B cell (primary cell): ENCODE results near the gene FGFRL1. TPM values are rescaled to one million over a fixed set of nuclear protein-coding genes. Genes with fewer than 3 reads are reported as not detected.

Source experiments
- ATAC-seq: fragments of 200-7000 bp; cut with Tn5 transposase; one replicate; pipeline ENCODE4 v1.10.0; 2021; ENCODE audit warnings: low read depth, mild to moderate bottlenecking, moderate number of reproducible peaks, moderate library complexity
- CTCF ChIA-PET: fragments of 350-600 bp; sonication (Branson Sonifier 250); formaldehyde crosslinking; loops from one replicate; lab custom pipeline; 2021; ENCODE audit warnings: antibody characterized with exemption, inconsistent platforms; lab: Charles Lee
- POLR2A ChIA-PET: fragments of 350-600 bp; sonication (Branson Sonifier 250); formaldehyde crosslinking; loops from one replicate; lab custom pipeline; 2021; ENCODE audit warnings: antibody characterized with exemption; lab: Charles Lee
- DNase-seq: peaks from one replicate; pipeline ENCODE4 v3.0.0; 2013
- H2AFZ ChIP-seq: 2 replicates; pipeline ENCODE4 v1.6.1; 2012; ENCODE audit warnings: mild to moderate bottlenecking, low read depth, low read length; ENCODE audit not compliant: insufficient read depth, poor library complexity, severe bottlenecking
- H3K27ac ChIP-seq, 2 donors: 1 replicate in 1 of 2; 2 replicates in 1 of 2; pipeline ENCODE4 v1.5.1; 2012 to 2013; ENCODE audit warnings: low read length in 2 of 2, mild to moderate bottlenecking in 2 of 2, moderate library complexity in 1 of 2
- H3K27me3 ChIP-seq, 4 experiments: fragments of 200-600 bp in 1 of 4; sonication (generic) in 1 of 4; replicated peaks in 1 of 4; 1 replicate in 2 of 4; 2 replicates in 2 of 4; pipeline versions ENCODE4 v1.6.1 to v1.7.0; 2013 to 2016; ENCODE audit warnings: low read length in 3 of 4, mild to moderate bottlenecking in 2 of 4, mixed read lengths in 1 of 4, moderate library complexity in 1 of 4; ENCODE audit not compliant: insufficient read depth in 4 of 4, control insufficient read depth in 3 of 4; ENCODE audit errors: control extremely low read depth in 1 of 4
- H3K36me3 ChIP-seq, 2 experiments: replicated peaks in 1 of 2; 1 replicate in 1 of 2; 2 replicates in 1 of 2; pipeline versions ENCODE4 v1.6.1 to v1.7.1; 2013; ENCODE audit warnings: low read length in 1 of 2; ENCODE audit not compliant: insufficient read depth in 2 of 2, control insufficient read depth in 1 of 2; ENCODE audit errors: control extremely low read depth in 1 of 2, extremely low read depth in 1 of 2
- H3K4me1 ChIP-seq, 2 donors: fragments of 200-600 bp in 1 of 2; sonication (generic) in 1 of 2; 1 replicate in 1 of 2; 2 replicates in 1 of 2; pipeline versions ENCODE4 v1.5.1 to v1.6.1; 2013 to 2017; ENCODE audit warnings: low read length in 2 of 2; ENCODE audit not compliant: control insufficient read depth in 2 of 2, insufficient read depth in 2 of 2
- H3K4me2 ChIP-seq: replicated peaks from 2 replicates; pipeline ENCODE3; 2012; ENCODE audit warnings: mild to moderate bottlenecking, low read depth, low read length; ENCODE audit not compliant: poor library complexity, severe bottlenecking
- H3K4me3 ChIP-seq, 5 experiments: fragments of 200-600 bp in 1 of 5; sonication (generic) in 1 of 5; 1 replicate in 3 of 5; 2 replicates in 2 of 5; pipeline versions ENCODE4 v1.5.1 to v1.7.0; 2011 to 2016; ENCODE audit warnings: low read length in 4 of 5, mild to moderate bottlenecking in 4 of 5, low read depth in 2 of 5, control low read depth in 1 of 5, moderate library complexity in 1 of 5; ENCODE audit not compliant: insufficient read depth in 1 of 5; ENCODE audit errors: control extremely low read depth in 1 of 5, extremely low read depth in 1 of 5
- H3K79me2 ChIP-seq: fragments of 200-600 bp; sonication (generic); one replicate; pipeline ENCODE4 v1.6.0; 2016; ENCODE audit warnings: low read length; ENCODE audit not compliant: control insufficient read depth, insufficient read depth
- H3K9ac ChIP-seq: fragments of 200-600 bp; sonication (generic); 2 replicates; pipeline ENCODE4 v1.6.1; 2017; ENCODE audit warnings: mild to moderate bottlenecking, low read length, moderate library complexity
- H3K9me3 ChIP-seq, 3 donors: one replicate each; pipeline versions ENCODE4 v1.6.1 to v1.7.1; 2013; ENCODE audit warnings: low read length in 2 of 3; ENCODE audit not compliant: control insufficient read depth in 2 of 3, insufficient read depth in 1 of 3; ENCODE audit errors: control extremely low read depth in 1 of 3
- H4K20me1 ChIP-seq: 2 replicates; pipeline ENCODE4 v1.6.0; 2012; ENCODE audit warnings: mild to moderate bottlenecking, low read length; ENCODE audit not compliant: insufficient read depth, control insufficient read depth, poor library complexity, severe bottlenecking
- H3K27ac Mint-ChIP-seq: one replicate; pipeline ENCODE4 v1.8.0; 2021; ENCODE audit warnings: mixed read lengths
- H3K27me3 Mint-ChIP-seq: one replicate; pipeline ENCODE4 v1.8.0; 2021; ENCODE audit warnings: mixed read lengths
- H3K4me1 Mint-ChIP-seq: one replicate; pipeline ENCODE4 v1.8.0; 2021; ENCODE audit warnings: mixed read lengths
- H3K4me3 Mint-ChIP-seq: one replicate; pipeline ENCODE4 v1.8.0; 2021; ENCODE audit warnings: mixed read lengths
- H3K9me3 Mint-ChIP-seq: one replicate; pipeline ENCODE4 v1.8.0; 2022; ENCODE audit warnings: mixed read lengths; ENCODE audit not compliant: insufficient read depth
- EZH2 ChIP-seq: IDR thresholded peaks from 2 replicates; pipeline ENCODE4 v1.6.1; 2012; ENCODE audit warnings: borderline replicate concordance, low read depth, mild to moderate bottlenecking, moderate library complexity, low read length; ENCODE audit not compliant: insufficient read depth, poor library complexity, severe bottlenecking
- WGBS: methylation state at CpG from one replicate; pipeline ENCODE4 v1.1.5; 2013; ENCODE audit warnings: missing lambda C conversion rate; ENCODE audit not compliant: insufficient coverage; 5-methylcytosine and 5-hydroxymethylcytosine counted together
- intact Hi-C: fragments of 100-400 bp; cut with micrococcal nuclease; formaldehyde crosslinking; loops from one replicate; pipeline ENCODE4 v1.10.0; 2022
- polyA plus RNA-seq: library from polyadenylated mRNA; depleted of rRNA; stranded (reverse); fragments of >200 nt; gene quantifications from 2 replicates; pipeline ENCODE4 v1.2.3, GENCODE V29; 2012
- total RNA-seq, 2 donors: library from RNA; stranded (reverse); fragments of 120-200 nt in 1 of 2; gene quantifications; 1 replicate in 1 of 2; 2 replicates in 1 of 2; pipeline versions ENCODE4 v1.2.3 to v1.2.4, GENCODE V29; 2013 to 2022
- TF ChIP-seq, protein P1 (sequence below): fragments of 200-600 bp; IDR thresholded peaks from one replicate; pipeline ENCODE4 v1.8.0; 2022; ENCODE audit warnings: antibody characterized with exemption, mild to moderate bottlenecking

Gene FGFRL1
- total and polyA plus RNA-seq, 2 donors (not counting 1 experiment from before 2014, with no cell fraction given): 24.1 to 28.9 TPM

DNA sequence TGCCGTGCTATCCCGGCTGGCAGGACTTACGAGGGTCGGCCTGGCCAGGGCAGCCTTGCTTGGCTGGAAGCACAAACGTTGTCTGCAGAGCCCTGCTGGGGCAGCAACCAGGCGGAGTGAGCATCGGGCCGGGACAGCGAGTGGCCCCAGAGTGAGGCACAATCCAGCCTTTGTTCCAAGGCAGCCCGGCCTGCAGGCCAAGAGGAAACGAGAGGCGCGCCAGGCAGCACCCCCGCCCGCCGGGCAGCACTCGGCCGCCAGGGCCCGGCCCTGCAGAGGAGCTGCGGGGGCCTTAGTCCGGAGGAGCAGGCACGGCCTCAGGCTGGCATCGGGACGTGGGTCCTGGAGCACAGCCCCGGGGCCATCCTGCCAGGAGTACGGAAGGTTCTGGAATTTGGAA is 24.1 kb downstream of the FGFRL1 start:
- Histone ChIP-seq H3K9ac (no peak overlapping the region), H3K4me2 (no peak overlapping the region), H2AFZ (no peak overlapping the region), H3K36me3 (no peaks in the 10 kb centered on the region), H3K4me1 (no peaks in the 10 kb centered on the region), H3K27me3 (peaks cover 0 to 19% (median 0%) of the 10 kb centered on the region in 4 experiments), H4K20me1 (no peaks in the 10 kb centered on the region), H3K9me3 (peaks cover 0 to 3% (median 0%) of the 10 kb centered on the region in 3 donors), H3K4me3 (no peak overlapping the region), H3K79me2 (no peaks in the 10 kb centered on the region), H3K27ac (no peak overlapping the region)
- 89% methylated on average over 26 of the region's 26 CpGs for WGBS
- Mint-ChIP-seq H3K4me3 (no peak overlapping the region), H3K27ac (no peak overlapping the region), H3K9me3 (no peaks in the 10 kb centered on the region), H3K4me1 (no peaks in the 10 kb centered on the region), H3K27me3 (no peaks in the 10 kb centered on the region)
- no peak for ATAC-seq
- no peak for DNase-seq
- intact Hi-C loops: no loop called here
- TF ChIP-seq, protein P1, sequence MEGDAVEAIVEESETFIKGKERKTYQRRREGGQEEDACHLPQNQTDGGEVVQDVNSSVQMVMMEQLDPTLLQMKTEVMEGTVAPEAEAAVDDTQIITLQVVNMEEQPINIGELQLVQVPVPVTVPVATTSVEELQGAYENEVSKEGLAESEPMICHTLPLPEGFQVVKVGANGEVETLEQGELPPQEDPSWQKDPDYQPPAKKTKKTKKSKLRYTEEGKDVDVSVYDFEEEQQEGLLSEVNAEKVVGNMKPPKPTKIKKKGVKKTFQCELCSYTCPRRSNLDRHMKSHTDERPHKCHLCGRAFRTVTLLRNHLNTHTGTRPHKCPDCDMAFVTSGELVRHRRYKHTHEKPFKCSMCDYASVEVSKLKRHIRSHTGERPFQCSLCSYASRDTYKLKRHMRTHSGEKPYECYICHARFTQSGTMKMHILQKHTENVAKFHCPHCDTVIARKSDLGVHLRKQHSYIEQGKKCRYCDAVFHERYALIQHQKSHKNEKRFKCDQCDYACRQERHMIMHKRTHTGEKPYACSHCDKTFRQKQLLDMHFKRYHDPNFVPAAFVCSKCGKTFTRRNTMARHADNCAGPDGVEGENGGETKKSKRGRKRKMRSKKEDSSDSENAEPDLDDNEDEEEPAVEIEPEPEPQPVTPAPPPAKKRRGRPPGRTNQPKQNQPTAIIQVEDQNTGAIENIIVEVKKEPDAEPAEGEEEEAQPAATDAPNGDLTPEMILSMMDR: no peak
- TF ChIP-seq EZH2: no peak
- CTCF ChIA-PET: no interaction called here
- POLR2A ChIA-PET: no interaction called here

DNA sequence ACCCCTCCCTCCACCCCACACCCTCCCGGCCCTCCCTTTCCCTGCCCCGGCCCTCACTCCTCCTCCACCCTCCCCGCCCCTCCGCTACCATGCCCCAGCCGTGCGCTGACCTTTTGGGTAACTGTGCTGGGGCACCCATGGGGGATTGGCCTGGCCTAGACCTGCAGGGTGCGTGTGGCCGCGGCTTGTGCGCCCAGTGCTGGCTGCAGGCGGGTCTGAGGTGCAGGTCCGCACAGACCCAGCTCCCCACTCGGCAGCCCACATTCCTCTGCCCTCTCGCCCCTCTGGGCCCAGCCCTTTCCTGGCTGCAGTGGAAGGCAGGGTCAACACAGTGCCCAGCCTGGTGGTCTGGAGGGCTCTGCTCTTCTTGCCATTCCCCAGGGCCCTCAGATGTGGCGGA is 24.7 kb downstream of the FGFRL1 start:
- Histone ChIP-seq H3K79me2 (no peaks in the 10 kb centered on the region), H3K4me3 (no peak overlapping the region), H3K9ac (no peak overlapping the region), H3K36me3 (no peaks in the 10 kb centered on the region), H3K4me1 (no peaks in the 10 kb centered on the region), H4K20me1 (no peaks in the 10 kb centered on the region), H2AFZ (no peak overlapping the region), H3K9me3 (no peaks in the 10 kb centered on the region), H3K27ac (no peak overlapping the region), H3K27me3 (peaks cover 0 to 15% (median 0%) of the 10 kb centered on the region in 4 experiments), H3K4me2 (no peak overlapping the region)
- no peak for DNase-seq
- WGBS: 90% methylated on average over 12 of the region's 15 CpGs
- no peak for TF ChIP-seq EZH2
- TF ChIP-seq, protein P1: no peak
- Mint-ChIP-seq H3K4me1 (no peaks in the 10 kb centered on the region), H3K9me3 (no peaks in the 10 kb centered on the region), H3K27me3 (no peaks in the 10 kb centered on the region), H3K27ac (no peak overlapping the region), H3K4me3 (no peak overlapping the region)
- ChIA-PET CTCF (interaction anchor here (1.4 kb wide), 1 partner anchor 294 kb away, joined by 9 read pairs; no protein-coding TSS in a partner anchor), POLR2A (no interaction called here)
- no peak for ATAC-seq
- intact Hi-C loops: no loop called here
